HepG2 (cell line): ENCODE data around the gene SLC2A6. TPM values are rescaled to one million over a fixed set of nuclear protein-coding genes. Genes with fewer than 3 reads are reported as not detected.

Experiments used
- ARID2 ChIP-seq: sonication (generic); formaldehyde crosslinking; IDR thresholded peaks from 2 replicates; pipeline ENCODE4 v1.8.1; 2022; ENCODE audit warnings: mild to moderate bottlenecking, missing genetic modification reagents, borderline replicate concordance
- ELF3 ChIP-seq: IDR thresholded peaks from 2 replicates; pipeline ENCODE4 v1.6.1; 2016; ENCODE audit warnings: missing genetic modification reagents, missing compliant biosample characterization
- FOXK1 ChIP-seq: sonication (generic); formaldehyde crosslinking; IDR thresholded peaks from 2 replicates; pipeline ENCODE4 v1.4.0; 2020; ENCODE audit warnings: low read depth, missing genetic modification reagents, borderline replicate concordance
- GABPA ChIP-seq, 2 experiments: IDR thresholded peaks; 2 replicates each; pipeline ENCODE4 v1.6.1; 2011 to 2016; ENCODE audit warnings: low read depth in 2 of 2, low read length in 1 of 2, missing biosample characterization in 1 of 2, missing genetic modification characterization in 1 of 2
- POLR2AphosphoS5 ChIP-seq: IDR thresholded peaks from 2 replicates; pipeline ENCODE4 v1.6.1; 2012; ENCODE audit warnings: low read depth, low read length
- SALL1 ChIP-seq: sonication (generic); formaldehyde crosslinking; IDR thresholded peaks from 2 replicates; pipeline ENCODE4 v1.8.0; 2022; ENCODE audit warnings: mild to moderate bottlenecking, missing genetic modification reagents
- TRIM24 ChIP-seq: sonication (generic); formaldehyde crosslinking; IDR thresholded peaks from 2 replicates; pipeline ENCODE4 v1.8.0; 2022; ENCODE audit warnings: mild to moderate bottlenecking, missing genetic modification reagents
- ZFY ChIP-seq: sonication (generic); formaldehyde crosslinking; IDR thresholded peaks from 2 replicates; pipeline ENCODE4 v1.4.0; 2020; ENCODE audit warnings: missing genetic modification reagents
- ZNF557 ChIP-seq: sonication (generic); formaldehyde crosslinking; IDR thresholded peaks from 2 replicates; pipeline ENCODE4 v1.4.0; 2020; ENCODE audit warnings: missing genetic modification reagents
- ZNF570 ChIP-seq: sonication (generic); formaldehyde crosslinking; IDR thresholded peaks from 2 replicates; pipeline ENCODE4 v1.4.0; 2020; ENCODE audit warnings: mild to moderate bottlenecking, missing genetic modification reagents, borderline replicate concordance
- ZNF841 ChIP-seq: sonication (generic); formaldehyde crosslinking; IDR thresholded peaks from 2 replicates; pipeline ENCODE4 v1.8.1; 2023; ENCODE audit warnings: missing genetic modification reagents, borderline replicate concordance
- ZSCAN21 ChIP-seq: sonication (generic); formaldehyde crosslinking; IDR thresholded peaks from 2 replicates; pipeline ENCODE4 v1.8.0; 2022; ENCODE audit warnings: mild to moderate bottlenecking, missing genetic modification reagents, moderate library complexity, borderline replicate concordance
- polyA plus RNA-seq, 8 experiments: library from polyadenylated mRNA; depleted of rRNA in 3 of 8; stranded (reverse) in 7 of 8; unstranded in 1 of 8; fragments of >200 nt; fragmentation: Illumina TruSeq in 4 of 8; extraction: Trizol in 4 of 8; gene quantifications; 2 replicates each; pipeline versions ENCODE4 v1.2.1 to v1.2.3, GENCODE V29; 2011 to 2016; ENCODE audit warnings: low read depth in 4 of 8, missing spikeins in 1 of 8, mixed read lengths in 1 of 8; ENCODE audit not compliant: insufficient read depth in 1 of 8
- total RNA-seq, 5 experiments: library from RNA; depleted of rRNA; stranded (reverse); fragments of >200 nt; fragmentation: Illumina TruSeq; extraction: Trizol; gene quantifications; 2 replicates each; pipeline ENCODE4 v1.2.3, GENCODE V29; 2016; ENCODE audit warnings: low read depth in 1 of 5
- TF ChIP-seq, protein P1 (sequence below): sonication (generic); formaldehyde crosslinking; IDR thresholded peaks from 2 replicates; pipeline ENCODE4 v1.5.1; 2020; ENCODE audit warnings: mild to moderate bottlenecking, missing genetic modification reagents, moderate library complexity
- TF ChIP-seq, protein P2 (sequence below): sonication (generic); formaldehyde crosslinking; IDR thresholded peaks from 2 replicates; pipeline ENCODE4 v1.4.0; 2020; ENCODE audit warnings: missing genetic modification reagents, borderline replicate concordance
- TF ChIP-seq, protein P3 (sequence below): sonication (generic); formaldehyde crosslinking; IDR thresholded peaks from 2 replicates; pipeline ENCODE4 v1.4.0; 2020; ENCODE audit warnings: missing genetic modification reagents, borderline replicate concordance
- TF ChIP-seq, protein P4 (sequence below): IDR thresholded peaks from 2 replicates; pipeline ENCODE4 v1.6.1; 2012; ENCODE audit warnings: low read length, improper control_type of control experiment

SLC2A6 gene
- total and polyA plus RNA-seq, 2 of the 13 experiments (the other 11 are each of a cell fraction or from before 2014, with no cell fraction given), result 4.1 to 15.0 TPM

DNA sequence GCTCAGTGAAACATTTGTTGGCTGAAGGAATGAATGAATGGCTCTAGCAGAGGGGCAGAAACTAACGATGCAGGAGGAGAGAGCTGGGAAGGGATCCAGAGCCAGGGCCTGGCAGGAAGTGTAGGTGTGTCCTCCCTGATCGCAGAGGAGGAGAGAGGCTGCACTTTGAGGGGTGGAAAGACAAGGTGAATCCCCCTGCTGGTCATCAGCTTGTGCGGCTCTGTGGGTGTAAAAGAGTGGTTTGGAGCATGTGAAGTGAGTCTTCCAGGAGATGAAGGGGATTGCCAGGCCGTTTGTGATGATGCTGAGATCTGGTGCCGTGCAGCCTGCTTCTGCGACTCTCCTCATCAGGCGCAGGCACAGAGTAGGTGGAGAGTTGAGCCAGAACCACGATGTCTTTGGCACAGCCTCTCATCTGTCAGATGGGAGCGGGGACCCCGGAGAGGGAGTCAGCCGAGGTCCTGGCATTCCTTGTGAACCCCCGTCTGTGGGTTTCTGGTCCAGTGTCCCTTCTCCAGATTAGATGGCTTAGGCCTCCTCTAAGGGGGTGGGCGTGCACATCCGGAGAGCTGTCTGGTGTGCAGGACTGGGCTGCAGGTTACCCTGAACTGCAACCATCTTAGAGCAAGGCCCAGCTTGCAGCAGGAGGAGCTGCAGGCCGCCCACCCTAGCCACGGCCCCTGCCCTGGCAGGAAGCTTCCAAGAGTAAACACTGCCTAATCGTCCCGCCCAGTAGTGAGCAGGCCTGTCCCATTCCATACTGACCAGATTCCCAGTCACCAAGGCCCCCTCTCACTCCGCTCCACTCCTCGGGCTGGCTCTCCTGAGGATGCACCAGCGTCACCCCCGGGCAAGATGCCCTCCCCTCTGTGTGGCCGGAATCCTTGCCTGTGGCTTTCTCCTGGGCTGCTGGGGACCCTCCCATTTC lies 57.0 kb downstream of the SLC2A6 start, which contains the start of gene ADAMTS13 (continued):
- TF ChIP-seq, protein P1, sequence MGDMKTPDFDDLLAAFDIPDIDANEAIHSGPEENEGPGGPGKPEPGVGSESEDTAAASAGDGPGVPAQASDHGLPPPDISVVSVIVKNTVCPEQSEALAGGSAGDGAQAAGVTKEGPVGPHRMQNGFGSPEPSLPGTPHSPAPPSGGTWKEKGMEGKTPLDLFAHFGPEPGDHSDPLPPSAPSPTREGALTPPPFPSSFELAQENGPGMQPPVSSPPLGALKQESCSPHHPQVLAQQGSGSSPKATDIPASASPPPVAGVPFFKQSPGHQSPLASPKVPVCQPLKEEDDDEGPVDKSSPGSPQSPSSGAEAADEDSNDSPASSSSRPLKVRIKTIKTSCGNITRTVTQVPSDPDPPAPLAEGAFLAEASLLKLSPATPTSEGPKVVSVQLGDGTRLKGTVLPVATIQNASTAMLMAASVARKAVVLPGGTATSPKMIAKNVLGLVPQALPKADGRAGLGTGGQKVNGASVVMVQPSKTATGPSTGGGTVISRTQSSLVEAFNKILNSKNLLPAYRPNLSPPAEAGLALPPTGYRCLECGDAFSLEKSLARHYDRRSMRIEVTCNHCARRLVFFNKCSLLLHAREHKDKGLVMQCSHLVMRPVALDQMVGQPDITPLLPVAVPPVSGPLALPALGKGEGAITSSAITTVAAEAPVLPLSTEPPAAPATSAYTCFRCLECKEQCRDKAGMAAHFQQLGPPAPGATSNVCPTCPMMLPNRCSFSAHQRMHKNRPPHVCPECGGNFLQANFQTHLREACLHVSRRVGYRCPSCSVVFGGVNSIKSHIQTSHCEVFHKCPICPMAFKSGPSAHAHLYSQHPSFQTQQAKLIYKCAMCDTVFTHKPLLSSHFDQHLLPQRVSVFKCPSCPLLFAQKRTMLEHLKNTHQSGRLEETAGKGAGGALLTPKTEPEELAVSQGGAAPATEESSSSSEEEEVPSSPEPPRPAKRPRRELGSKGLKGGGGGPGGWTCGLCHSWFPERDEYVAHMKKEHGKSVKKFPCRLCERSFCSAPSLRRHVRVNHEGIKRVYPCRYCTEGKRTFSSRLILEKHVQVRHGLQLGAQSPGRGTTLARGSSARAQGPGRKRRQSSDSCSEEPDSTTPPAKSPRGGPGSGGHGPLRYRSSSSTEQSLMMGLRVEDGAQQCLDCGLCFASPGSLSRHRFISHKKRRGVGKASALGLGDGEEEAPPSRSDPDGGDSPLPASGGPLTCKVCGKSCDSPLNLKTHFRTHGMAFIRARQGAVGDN (CRISPR knock-in tag), result peak; percentile 75
- TF ChIP-seq ZFY, result peak; percentile 62
- no peak for TF ChIP-seq ZNF841 (CRISPR knock-in tag)
- TF ChIP-seq POLR2AphosphoS5, result no peak
- TF ChIP-seq ZSCAN21 (CRISPR knock-in tag), result no peak
- TF ChIP-seq FOXK1 (CRISPR knock-in tag), result no peak
- TF ChIP-seq ELF3, result 0 out of 2 replicates have a peak, but pooled peaks have one; percentile 9
- no peak for TF ChIP-seq TRIM24
- TF ChIP-seq, protein P2, sequence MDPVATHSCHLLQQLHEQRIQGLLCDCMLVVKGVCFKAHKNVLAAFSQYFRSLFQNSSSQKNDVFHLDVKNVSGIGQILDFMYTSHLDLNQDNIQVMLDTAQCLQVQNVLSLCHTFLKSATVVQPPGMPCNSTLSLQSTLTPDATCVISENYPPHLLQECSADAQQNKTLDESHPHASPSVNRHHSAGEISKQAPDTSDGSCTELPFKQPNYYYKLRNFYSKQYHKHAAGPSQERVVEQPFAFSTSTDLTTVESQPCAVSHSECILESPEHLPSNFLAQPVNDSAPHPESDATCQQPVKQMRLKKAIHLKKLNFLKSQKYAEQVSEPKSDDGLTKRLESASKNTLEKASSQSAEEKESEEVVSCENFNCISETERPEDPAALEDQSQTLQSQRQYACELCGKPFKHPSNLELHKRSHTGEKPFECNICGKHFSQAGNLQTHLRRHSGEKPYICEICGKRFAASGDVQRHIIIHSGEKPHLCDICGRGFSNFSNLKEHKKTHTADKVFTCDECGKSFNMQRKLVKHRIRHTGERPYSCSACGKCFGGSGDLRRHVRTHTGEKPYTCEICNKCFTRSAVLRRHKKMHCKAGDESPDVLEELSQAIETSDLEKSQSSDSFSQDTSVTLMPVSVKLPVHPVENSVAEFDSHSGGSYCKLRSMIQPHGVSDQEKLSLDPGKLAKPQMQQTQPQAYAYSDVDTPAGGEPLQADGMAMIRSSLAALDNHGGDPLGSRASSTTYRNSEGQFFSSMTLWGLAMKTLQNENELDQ (CRISPR knock-in tag), result no peak
- TF ChIP-seq, protein P3, sequence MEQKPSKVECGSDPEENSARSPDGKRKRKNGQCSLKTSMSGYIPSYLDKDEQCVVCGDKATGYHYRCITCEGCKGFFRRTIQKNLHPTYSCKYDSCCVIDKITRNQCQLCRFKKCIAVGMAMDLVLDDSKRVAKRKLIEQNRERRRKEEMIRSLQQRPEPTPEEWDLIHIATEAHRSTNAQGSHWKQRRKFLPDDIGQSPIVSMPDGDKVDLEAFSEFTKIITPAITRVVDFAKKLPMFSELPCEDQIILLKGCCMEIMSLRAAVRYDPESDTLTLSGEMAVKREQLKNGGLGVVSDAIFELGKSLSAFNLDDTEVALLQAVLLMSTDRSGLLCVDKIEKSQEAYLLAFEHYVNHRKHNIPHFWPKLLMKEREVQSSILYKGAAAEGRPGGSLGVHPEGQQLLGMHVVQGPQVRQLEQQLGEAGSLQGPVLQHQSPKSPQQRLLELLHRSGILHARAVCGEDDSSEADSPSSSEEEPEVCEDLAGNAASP, result no peak
- no peak for TF ChIP-seq GABPA (IDR thresholded peaks at IDR 0.05; ENCODE audit: low read depth, low read length)
- TF ChIP-seq GABPA (CRISPR knock-in tag; IDR thresholded peaks at IDR 0.05; ENCODE audit: low read depth), result peak; percentile 55
- 0 out of 2 replicates have a peak, but pooled peaks have one; percentile 31 for TF ChIP-seq ZNF570 (CRISPR knock-in tag)
- TF ChIP-seq ARID2 (CRISPR knock-in tag), result no peak
- no peak for TF ChIP-seq ZNF557
- TF ChIP-seq, protein P4, sequence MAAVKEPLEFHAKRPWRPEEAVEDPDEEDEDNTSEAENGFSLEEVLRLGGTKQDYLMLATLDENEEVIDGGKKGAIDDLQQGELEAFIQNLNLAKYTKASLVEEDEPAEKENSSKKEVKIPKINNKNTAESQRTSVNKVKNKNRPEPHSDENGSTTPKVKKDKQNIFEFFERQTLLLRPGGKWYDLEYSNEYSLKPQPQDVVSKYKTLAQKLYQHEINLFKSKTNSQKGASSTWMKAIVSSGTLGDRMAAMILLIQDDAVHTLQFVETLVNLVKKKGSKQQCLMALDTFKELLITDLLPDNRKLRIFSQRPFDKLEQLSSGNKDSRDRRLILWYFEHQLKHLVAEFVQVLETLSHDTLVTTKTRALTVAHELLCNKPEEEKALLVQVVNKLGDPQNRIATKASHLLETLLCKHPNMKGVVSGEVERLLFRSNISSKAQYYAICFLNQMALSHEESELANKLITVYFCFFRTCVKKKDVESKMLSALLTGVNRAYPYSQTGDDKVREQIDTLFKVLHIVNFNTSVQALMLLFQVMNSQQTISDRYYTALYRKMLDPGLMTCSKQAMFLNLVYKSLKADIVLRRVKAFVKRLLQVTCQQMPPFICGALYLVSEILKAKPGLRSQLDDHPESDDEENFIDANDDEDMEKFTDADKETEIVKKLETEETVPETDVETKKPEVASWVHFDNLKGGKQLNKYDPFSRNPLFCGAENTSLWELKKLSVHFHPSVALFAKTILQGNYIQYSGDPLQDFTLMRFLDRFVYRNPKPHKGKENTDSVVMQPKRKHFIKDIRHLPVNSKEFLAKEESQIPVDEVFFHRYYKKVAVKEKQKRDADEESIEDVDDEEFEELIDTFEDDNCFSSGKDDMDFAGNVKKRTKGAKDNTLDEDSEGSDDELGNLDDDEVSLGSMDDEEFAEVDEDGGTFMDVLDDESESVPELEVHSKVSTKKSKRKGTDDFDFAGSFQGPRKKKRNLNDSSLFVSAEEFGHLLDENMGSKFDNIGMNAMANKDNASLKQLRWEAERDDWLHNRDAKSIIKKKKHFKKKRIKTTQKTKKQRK, result no peak
- TF ChIP-seq SALL1 (CRISPR knock-in tag), result 0 out of 2 replicates have a peak, but pooled peaks have one; percentile 1
